ENCODE results near the gene CYTH3. TPM values are rescaled to one million over a fixed set of nuclear protein-coding genes. Genes with fewer than 3 reads are reported as not detected.
"Not testable (repeated sequence)": the region's sequence is repeated elsewhere in the genome, so short reads cannot be mapped to it uniquely, and the experiment has no call there.

The CYTH3 gene
- total RNA-seq, 1 donor from 2014 or later: 15.6 TPM

DNA sequence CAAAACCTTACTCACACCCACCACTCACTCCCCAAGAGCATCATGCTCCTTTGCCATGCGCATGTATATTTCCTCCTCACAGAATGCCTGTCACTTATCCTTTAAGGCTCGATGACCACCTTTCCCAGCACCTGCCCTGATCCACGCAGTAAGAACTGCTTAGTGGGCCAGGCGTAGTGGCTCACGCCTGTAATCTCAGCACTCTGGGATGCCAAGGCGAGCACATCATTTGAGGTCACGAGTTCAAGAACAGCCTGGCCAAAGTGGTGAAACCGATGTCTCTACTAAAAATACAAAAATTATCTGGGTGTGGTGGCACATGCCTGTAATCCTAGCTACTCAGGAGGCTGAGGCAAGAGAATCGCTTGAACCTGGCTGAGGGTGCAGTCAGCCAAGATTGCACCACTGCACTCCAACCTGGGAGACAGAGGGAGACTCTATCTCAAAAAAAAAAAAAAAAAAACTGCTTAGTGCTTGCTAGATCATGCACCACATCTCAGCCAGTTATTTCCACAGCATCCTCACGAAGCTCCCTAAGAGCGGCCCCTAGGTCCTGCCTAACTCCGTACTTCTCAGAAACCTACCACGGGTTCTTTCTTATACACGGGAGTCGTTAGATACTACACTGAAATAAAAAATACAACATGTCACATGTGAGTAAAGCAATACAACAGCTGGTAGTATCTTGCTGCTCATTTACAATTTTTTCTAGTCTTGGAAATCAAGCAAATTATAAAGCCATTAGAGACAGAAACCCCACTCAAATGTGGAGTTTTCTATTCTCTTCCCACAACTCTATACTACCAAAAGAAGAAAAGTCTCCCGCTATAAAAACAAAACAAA lies 37.2 kb downstream of the CYTH3 start:
- H3K4me3 ChIP-seq (ENCODE audit: low read depth, low read length): no peak overlapping the region
- TF ChIP-seq, protein P1, sequence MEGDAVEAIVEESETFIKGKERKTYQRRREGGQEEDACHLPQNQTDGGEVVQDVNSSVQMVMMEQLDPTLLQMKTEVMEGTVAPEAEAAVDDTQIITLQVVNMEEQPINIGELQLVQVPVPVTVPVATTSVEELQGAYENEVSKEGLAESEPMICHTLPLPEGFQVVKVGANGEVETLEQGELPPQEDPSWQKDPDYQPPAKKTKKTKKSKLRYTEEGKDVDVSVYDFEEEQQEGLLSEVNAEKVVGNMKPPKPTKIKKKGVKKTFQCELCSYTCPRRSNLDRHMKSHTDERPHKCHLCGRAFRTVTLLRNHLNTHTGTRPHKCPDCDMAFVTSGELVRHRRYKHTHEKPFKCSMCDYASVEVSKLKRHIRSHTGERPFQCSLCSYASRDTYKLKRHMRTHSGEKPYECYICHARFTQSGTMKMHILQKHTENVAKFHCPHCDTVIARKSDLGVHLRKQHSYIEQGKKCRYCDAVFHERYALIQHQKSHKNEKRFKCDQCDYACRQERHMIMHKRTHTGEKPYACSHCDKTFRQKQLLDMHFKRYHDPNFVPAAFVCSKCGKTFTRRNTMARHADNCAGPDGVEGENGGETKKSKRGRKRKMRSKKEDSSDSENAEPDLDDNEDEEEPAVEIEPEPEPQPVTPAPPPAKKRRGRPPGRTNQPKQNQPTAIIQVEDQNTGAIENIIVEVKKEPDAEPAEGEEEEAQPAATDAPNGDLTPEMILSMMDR (conservative IDR thresholded peaks at IDR 0.05; ENCODE audit: low read depth, low read length): no peak
- DNase-seq (ENCODE audit: low read depth): no peak

DNA sequence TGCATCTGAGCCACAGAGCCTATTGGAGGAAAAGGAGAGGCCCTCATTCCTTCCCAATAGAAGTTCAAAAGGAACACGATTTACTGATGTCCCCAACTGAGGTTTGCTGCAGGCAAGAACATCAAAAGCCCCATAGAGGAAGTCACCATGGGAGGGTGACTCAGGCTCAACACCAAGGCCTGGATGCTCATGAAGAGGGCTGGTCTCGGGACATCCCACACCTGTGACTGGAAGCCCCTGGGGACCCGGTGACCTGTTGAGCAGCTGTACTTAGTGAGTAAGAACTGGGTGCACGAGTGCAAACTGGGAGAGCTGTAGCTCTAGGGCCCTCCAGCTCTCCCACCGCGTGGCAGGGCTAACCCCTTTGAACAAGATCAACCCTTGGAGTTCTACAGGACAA lies 38.0 kb downstream of the CYTH3 start:
- DNase-seq (ENCODE audit: low read depth): no peak
- H3K4me3 ChIP-seq (ENCODE audit: low read depth, low read length): no peak overlapping the region
- TF ChIP-seq, protein P1 (conservative IDR thresholded peaks at IDR 0.05; ENCODE audit: low read depth, low read length): no peak

DNA sequence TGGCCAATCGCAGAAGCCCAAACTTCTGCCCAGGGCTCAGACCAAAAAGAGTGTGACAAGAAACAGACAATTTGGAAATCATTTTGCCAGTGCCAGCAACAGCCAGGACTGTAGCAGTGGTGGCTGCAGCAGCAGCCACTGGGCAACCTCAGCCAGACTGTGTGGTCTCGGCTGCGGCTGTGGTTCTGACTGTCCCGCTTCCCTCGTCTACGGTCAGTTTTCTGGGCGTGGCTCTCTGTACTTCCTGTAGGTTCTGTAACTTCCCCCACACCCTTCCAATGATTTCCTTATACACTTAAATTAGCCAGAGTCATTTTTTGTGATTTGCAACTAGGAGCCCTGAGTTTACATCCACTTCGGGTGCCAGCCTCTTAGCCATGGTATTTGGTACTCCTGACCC lies 39.9 kb downstream of the CYTH3 start:
- TF ChIP-seq, protein P1 (conservative IDR thresholded peaks at IDR 0.05; ENCODE audit: low read depth, low read length): no peak
- DNase-seq (ENCODE audit: low read depth): no peak
- no peak overlapping the region for H3K4me3 ChIP-seq (ENCODE audit: low read depth, low read length)

DNA sequence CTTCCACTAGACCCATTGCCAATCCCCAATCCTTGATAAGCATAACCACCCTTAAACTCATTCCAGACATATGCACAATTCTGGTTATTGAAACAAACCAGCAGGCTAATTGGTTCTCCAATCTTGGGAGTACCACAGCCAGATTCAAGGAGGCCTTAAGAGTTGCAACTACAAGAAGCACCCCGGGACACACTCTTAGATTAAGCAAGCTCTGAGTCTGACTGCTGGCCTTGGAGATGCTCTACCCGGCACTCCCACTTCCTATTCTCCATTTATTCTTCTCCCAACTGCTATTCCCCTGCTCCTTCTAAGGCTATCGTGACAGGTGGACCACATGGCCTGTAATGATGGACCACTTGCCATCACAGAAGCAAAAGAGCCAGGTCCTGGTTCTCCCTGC lies 40.3 kb downstream of the CYTH3 start:
- TF ChIP-seq, protein P1 (conservative IDR thresholded peaks at IDR 0.05; ENCODE audit: low read depth, low read length): no peak
- H3K4me3 ChIP-seq (ENCODE audit: low read depth, low read length): no peak overlapping the region
- no peak for DNase-seq (ENCODE audit: low read depth)

DNA sequence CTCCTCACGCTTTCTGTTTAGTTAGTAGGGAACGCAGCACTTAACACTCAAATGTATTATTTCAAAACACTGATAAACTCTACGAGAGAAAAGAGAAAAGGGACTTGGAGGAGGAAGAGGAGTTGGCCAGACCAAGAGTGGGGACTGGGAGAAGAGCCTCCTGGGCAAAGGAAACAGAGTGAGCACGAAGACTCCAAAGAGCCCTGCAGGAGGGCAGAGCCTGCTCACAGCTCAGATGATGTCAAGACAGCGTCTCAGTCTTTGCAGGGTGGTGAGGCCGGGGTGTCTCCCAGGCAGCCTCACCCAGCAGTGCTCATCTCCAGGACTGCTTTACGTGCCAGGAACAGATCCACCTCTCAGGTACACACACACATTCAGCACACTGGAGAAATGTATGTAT lies 41.2 kb downstream of the CYTH3 start:
- H3K4me3 ChIP-seq (ENCODE audit: low read depth, low read length): no peak overlapping the region
- TF ChIP-seq, protein P1 (conservative IDR thresholded peaks at IDR 0.05; ENCODE audit: low read depth, low read length): no peak
- DNase-seq (ENCODE audit: low read depth): no peak

DNA sequence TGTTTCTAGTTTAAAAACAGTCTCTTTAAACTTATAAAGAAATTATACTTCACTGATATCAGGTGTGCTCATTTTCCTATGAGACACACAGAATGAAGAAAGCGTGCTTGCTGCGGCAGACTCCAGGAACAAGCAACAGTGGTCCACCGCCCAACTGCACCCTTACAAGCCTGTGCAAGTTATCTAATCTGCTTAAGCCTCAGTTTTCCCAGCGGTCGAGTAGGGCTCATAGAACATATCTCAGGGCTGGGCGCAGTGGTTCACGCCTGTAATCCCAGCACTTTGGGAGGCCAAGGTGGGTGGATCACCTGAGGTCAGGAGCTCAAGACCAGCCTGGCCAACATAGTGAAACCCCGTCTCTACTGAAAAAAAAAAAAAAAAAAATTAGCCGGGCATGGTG lies 43.1 kb downstream of the CYTH3 start:
- H3K4me3 ChIP-seq (ENCODE audit: low read depth, low read length); DNase-seq (ENCODE audit: low read depth): not testable (repeated sequence)

DNA sequence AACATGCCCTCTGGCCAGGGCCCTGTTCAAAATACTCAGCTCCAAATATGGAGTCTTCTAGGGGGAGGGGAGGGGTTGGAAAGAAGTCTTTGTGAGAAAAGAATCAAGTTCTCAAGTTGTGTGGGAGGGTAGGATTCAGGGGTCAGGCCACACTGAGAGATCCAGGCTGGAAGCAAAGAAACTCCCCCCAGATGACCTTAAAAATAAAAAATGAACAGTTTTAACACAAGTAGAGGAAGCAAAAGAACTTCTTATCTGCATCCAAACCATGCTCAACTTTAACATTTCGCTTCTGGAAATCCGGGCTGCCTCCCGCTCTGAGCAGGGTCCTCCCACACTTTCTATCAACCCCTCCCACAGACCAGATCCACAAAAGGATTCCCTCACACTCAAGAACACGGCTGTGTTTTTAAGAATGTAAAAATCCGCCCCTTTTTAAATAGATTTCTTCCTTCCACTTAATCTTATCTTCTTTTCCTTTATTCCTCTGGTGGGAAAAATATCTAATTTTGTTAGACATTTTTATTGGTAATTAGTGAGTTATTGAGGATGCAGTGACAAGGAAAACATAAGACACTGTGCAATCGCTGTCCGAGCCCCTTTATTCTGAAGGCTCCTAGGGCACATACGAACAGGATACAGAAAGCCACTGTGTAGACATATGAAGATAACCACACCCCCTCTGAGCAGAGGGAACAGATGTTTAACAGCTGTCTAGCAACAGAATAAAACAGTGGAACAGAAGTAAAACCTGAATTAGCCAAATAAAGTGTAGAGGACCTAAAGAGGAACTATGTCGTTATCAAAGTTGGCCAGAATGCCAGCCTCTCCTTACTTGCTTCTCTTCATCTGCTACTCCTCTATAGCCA lies 43.8 kb downstream of the CYTH3 start:
- TF ChIP-seq, protein P1 (conservative IDR thresholded peaks at IDR 0.05; ENCODE audit: low read depth, low read length): no peak
- no peak overlapping the region for H3K4me3 ChIP-seq (ENCODE audit: low read depth, low read length)
- no peak for DNase-seq (ENCODE audit: low read depth)
